ENCODE data around the gene CAT.

GRCh38 chr11:34419158-34419557, 19.6 kb upstream of the CAT start:
- TF ChIP-seq CTCF (IDR thresholded peaks at IDR 0.05 in 8 of 11, conservative IDR thresholded peaks at IDR 0.05 in 3 of 11) (no peak), POLR2AphosphoS5 (IDR thresholded peaks at IDR 0.05) (no peak)
